Measurements from ENCODE around the gene RASGRF1.

DNA sequence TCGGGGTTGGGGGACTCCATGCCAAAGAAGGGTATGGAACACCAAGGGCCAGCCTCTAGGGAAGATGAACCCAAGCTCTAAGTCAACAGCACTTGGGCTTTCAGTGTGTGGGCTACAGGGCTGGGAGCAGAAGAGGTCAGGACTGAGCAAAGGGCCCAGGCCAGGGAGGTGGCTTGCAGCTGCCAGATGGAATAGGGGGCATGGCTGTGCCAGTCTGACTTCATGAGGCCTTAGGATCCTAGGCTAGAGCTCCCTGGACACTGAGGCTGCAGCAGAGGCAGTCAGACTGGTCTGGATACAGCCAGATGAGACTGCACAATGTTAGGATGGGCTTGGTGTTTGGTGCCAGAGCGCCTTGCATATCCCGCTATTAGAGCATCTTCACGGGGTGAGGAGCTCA, 3.8 kb downstream of the RASGRF1 start:
- TF ChIP-seq, protein P1, sequence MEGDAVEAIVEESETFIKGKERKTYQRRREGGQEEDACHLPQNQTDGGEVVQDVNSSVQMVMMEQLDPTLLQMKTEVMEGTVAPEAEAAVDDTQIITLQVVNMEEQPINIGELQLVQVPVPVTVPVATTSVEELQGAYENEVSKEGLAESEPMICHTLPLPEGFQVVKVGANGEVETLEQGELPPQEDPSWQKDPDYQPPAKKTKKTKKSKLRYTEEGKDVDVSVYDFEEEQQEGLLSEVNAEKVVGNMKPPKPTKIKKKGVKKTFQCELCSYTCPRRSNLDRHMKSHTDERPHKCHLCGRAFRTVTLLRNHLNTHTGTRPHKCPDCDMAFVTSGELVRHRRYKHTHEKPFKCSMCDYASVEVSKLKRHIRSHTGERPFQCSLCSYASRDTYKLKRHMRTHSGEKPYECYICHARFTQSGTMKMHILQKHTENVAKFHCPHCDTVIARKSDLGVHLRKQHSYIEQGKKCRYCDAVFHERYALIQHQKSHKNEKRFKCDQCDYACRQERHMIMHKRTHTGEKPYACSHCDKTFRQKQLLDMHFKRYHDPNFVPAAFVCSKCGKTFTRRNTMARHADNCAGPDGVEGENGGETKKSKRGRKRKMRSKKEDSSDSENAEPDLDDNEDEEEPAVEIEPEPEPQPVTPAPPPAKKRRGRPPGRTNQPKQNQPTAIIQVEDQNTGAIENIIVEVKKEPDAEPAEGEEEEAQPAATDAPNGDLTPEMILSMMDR (IDR thresholded peaks at IDR 0.05): no peak
- no peak for TF ChIP-seq POLR2A (IDR thresholded peaks at IDR 0.05)
